SK-N-SH treated with all-trans-retinoic acid at 6 μM for 48 hours (cell line): Measurements from ENCODE around the gene EPB41.

Source experiments
- ARNTL ChIP-seq: fragments of 450-650 bp; formaldehyde crosslinking; IDR thresholded peaks from 2 replicates; pipeline ENCODE4 v1.5.0; 2020; ENCODE audit warnings: low read depth, mild to moderate bottlenecking, moderate library complexity, borderline replicate concordance
- BACH2 ChIP-seq: fragments of 250-450 bp; sonication (Bioruptor Pico); IDR thresholded peaks from 2 replicates; pipeline ENCODE4 v1.9.0; 2021; ENCODE audit warnings: mild to moderate bottlenecking, borderline replicate concordance
- ESRRG ChIP-seq: fragments of 250-450 bp; sonication (Bioruptor Pico); IDR thresholded peaks from 2 replicates; pipeline ENCODE4 v1.6.1; 2021; ENCODE audit warnings: mild to moderate bottlenecking
- ISL1 ChIP-seq: fragments of 250-450 bp; sonication (Bioruptor Pico); IDR thresholded peaks from 2 replicates; pipeline ENCODE4 v2.1.2; 2022; ENCODE audit warnings: mild to moderate bottlenecking, moderate library complexity
- PPARA ChIP-seq: fragments of 250-450 bp; sonication (Bioruptor Pico); IDR thresholded peaks from 2 replicates; pipeline ENCODE4 v1.5.0; 2020; ENCODE audit warnings: mild to moderate bottlenecking, borderline replicate concordance
- TOX ChIP-seq: fragments of 250-450 bp; sonication (Bioruptor Pico); IDR thresholded peaks from 2 replicates; pipeline ENCODE4 v1.8.0; 2021; ENCODE audit warnings: mild to moderate bottlenecking, moderate library complexity, borderline replicate concordance
- ZC3H10 ChIP-seq: fragments of 250-450 bp; sonication (Bioruptor Pico); IDR thresholded peaks from 2 replicates; pipeline ENCODE4 v1.5.1; 2021; ENCODE audit warnings: mild to moderate bottlenecking, moderate library complexity
- ZNF8 ChIP-seq: fragments of 450-650 bp; formaldehyde crosslinking; IDR thresholded peaks from 2 replicates; pipeline ENCODE4 v1.5.0; 2020; ENCODE audit warnings: mild to moderate bottlenecking, moderate library complexity
- TF ChIP-seq, protein P1 (sequence below): fragments of 250-450 bp; sonication (Bioruptor Pico); IDR thresholded peaks from 2 replicates; pipeline ENCODE4 v1.5.0; 2020; ENCODE audit warnings: mild to moderate bottlenecking, moderate library complexity

DNA sequence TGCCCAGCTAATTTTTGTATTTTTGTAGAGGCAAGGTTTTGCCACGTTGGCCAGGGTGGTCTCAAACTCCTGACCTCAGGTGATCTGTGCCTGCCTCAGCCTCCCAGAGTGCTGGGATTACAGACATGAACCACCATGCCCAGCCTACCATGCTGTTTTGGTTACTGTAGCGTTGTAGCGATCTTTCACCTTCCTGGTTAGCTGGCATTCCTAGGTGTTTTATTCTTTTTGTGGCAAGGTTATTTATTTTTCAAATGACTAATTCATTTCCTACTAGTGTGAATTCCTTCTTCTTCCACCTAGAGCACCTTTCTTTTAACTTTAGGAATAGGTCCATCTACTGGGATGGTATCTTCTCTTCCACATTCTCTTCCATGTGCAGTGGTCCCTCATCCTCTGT, 180.1 kb downstream of the EPB41 start:
- TF ChIP-seq ZC3H10 (CRISPR knock-in tag) (no peak), TOX (CRISPR knock-in tag) (no peak), ESRRG (CRISPR knock-in tag) (no peak), PPARA (CRISPR knock-in tag) (no peak), BACH2 (CRISPR knock-in tag) (no peak), ZNF8 (CRISPR knock-in tag) (no peak), ARNTL (CRISPR knock-in tag) (no peak), ISL1 (CRISPR knock-in tag) (no peak)
- TF ChIP-seq, protein P1, sequence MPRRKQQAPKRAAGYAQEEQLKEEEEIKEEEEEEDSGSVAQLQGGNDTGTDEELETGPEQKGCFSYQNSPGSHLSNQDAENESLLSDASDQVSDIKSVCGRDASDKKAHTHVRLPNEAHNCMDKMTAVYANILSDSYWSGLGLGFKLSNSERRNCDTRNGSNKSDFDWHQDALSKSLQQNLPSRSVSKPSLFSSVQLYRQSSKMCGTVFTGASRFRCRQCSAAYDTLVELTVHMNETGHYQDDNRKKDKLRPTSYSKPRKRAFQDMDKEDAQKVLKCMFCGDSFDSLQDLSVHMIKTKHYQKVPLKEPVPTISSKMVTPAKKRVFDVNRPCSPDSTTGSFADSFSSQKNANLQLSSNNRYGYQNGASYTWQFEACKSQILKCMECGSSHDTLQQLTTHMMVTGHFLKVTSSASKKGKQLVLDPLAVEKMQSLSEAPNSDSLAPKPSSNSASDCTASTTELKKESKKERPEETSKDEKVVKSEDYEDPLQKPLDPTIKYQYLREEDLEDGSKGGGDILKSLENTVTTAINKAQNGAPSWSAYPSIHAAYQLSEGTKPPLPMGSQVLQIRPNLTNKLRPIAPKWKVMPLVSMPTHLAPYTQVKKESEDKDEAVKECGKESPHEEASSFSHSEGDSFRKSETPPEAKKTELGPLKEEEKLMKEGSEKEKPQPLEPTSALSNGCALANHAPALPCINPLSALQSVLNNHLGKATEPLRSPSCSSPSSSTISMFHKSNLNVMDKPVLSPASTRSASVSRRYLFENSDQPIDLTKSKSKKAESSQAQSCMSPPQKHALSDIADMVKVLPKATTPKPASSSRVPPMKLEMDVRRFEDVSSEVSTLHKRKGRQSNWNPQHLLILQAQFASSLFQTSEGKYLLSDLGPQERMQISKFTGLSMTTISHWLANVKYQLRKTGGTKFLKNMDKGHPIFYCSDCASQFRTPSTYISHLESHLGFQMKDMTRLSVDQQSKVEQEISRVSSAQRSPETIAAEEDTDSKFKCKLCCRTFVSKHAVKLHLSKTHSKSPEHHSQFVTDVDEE (CRISPR knock-in tag), result no peak
